SK-N-SH (cell line): Measurements from ENCODE around the gene VMP1. TPM values are rescaled to one million over a fixed set of nuclear protein-coding genes. Genes with fewer than 3 reads are reported as not detected.

ENCODE experiments used
- CTCF ChIA-PET: fragments of 300-600, 350-600 bp; formaldehyde crosslinking; extraction: SDS; loops from one replicate; lab custom pipeline; 2021; lab: Yijun Ruan, JAX
- POLR2A ChIA-PET: fragments of 350-600 bp; sonication (Branson Sonifier 250); formaldehyde crosslinking; extraction: SDS; loops from one replicate; lab custom pipeline; 2020; ENCODE audit warnings: antibody characterized with exemption, inconsistent platforms; lab: Yijun Ruan, JAX
- DNase-seq: peaks from one replicate; pipeline ENCODE4 v3.0.0; 2012
- H2AFZ ChIP-seq: fragments of 200-600 bp; sonication (generic); 2 replicates; pipeline ENCODE4 v1.8.1; 2016; ENCODE audit warnings: antibody characterized with exemption, mild to moderate bottlenecking, low read depth
- H3F3A ChIP-seq: fragments of 200-600 bp; sonication (generic); replicated peaks from 2 replicates; pipeline ENCODE3; 2016; ENCODE audit warnings: antibody characterized with exemption, mild to moderate bottlenecking; ENCODE audit not compliant: insufficient read depth
- H3K27ac ChIP-seq, 2 experiments: fragments of 200-500 bp in 1 of 2; fragments of 200-600 bp in 1 of 2; sonication (Bioruptor generic) in 1 of 2; sonication (generic), shearing (Covaris generic) in 1 of 2; 2 replicates each; pipeline versions ENCODE4 v1.5.1 to v1.6.1; 2014 to 2016; ENCODE audit warnings: low read depth in 2 of 2, inconsistent platforms in 1 of 2, low read length in 1 of 2, mild to moderate bottlenecking in 1 of 2, mixed read lengths in 1 of 2
- H3K27me3 ChIP-seq: fragments of 200-600 bp; sonication (generic), shearing (Covaris generic); 2 replicates; pipeline ENCODE4 v1.6.1; 2016; ENCODE audit warnings: mixed run types; ENCODE audit not compliant: insufficient read depth
- H3K36me3 ChIP-seq, 2 experiments: fragments of 200-500 bp in 1 of 2; fragments of 200-600 bp in 1 of 2; sonication (Bioruptor generic) in 1 of 2; sonication (generic) in 1 of 2; replicated peaks in 1 of 2; 2 replicates each; pipeline versions ENCODE3 to v1.5.1; 2014 to 2016; ENCODE audit warnings: low read length in 1 of 2, mild to moderate bottlenecking in 1 of 2; ENCODE audit not compliant: insufficient read depth in 2 of 2, control insufficient read depth in 1 of 2
- H3K4me1 ChIP-seq, 2 experiments: fragments of 200-500 bp in 1 of 2; fragments of 200-600 bp in 1 of 2; sonication (Bioruptor generic) in 1 of 2; sonication (generic), shearing (Covaris generic) in 1 of 2; 2 replicates each; pipeline versions ENCODE4 v1.5.1 to v1.6.1; 2014 to 2016; ENCODE audit warnings: low read depth in 1 of 2, low read length in 1 of 2, mixed run types in 1 of 2; ENCODE audit not compliant: insufficient read depth in 2 of 2, control insufficient read depth in 1 of 2
- H3K4me2 ChIP-seq: fragments of 200-600 bp; sonication (generic), shearing (Covaris generic); 2 replicates; pipeline ENCODE4 v1.6.1; 2017; ENCODE audit warnings: mixed run types
- H3K4me3 ChIP-seq, 2 experiments: fragments of 200-500 bp in 1 of 2; fragments of 200-600 bp in 1 of 2; sonication (Bioruptor generic) in 1 of 2; sonication (generic), shearing (Covaris generic) in 1 of 2; 2 replicates each; pipeline versions ENCODE4 v1.5.1 to v1.8.1; 2014 to 2016; ENCODE audit warnings: low read depth in 2 of 2, inconsistent platforms in 1 of 2, low read length in 1 of 2, mild to moderate bottlenecking in 1 of 2, mixed read lengths in 1 of 2, moderate library complexity in 1 of 2
- H3K79me2 ChIP-seq: fragments of 200-600 bp; sonication (generic); 2 replicates; pipeline ENCODE4 v1.8.1; 2017; ENCODE audit warnings: mild to moderate bottlenecking; ENCODE audit not compliant: insufficient read depth
- H3K9ac ChIP-seq: fragments of 200-600 bp; sonication (generic); 2 replicates; pipeline ENCODE4 v1.6.1; 2017; ENCODE audit warnings: mixed run types
- H3K9me2 ChIP-seq: fragments of 200-600 bp; sonication (generic); 2 replicates; pipeline ENCODE4 v1.6.1; 2017; ENCODE audit warnings: mixed run types
- H3K9me3 ChIP-seq: fragments of 200-600 bp; sonication (generic); 2 replicates; pipeline ENCODE4 v1.6.1; 2017; ENCODE audit warnings: mixed run types, mild to moderate bottlenecking, moderate library complexity
- H4K20me1 ChIP-seq: fragments of 200-600 bp; sonication (generic); 2 replicates; pipeline ENCODE4 v1.6.1; 2017; ENCODE audit warnings: mild to moderate bottlenecking, mixed run types; ENCODE audit not compliant: insufficient read depth
- CHD2 ChIP-seq: fragments of 150-350 bp; IDR thresholded peaks from 2 replicates; pipeline ENCODE4 v1.6.1; 2018; ENCODE audit warnings: low read length; ENCODE audit not compliant: partially characterized antibody
- FOSL2 ChIP-seq: IDR thresholded peaks from 2 replicates; pipeline ENCODE4 v1.4.0; 2012; ENCODE audit warnings: low read depth, mild to moderate bottlenecking, moderate library complexity, borderline replicate concordance
- FOXM1 ChIP-seq: IDR thresholded peaks from 2 replicates; pipeline ENCODE4 v1.4.0; 2012; ENCODE audit warnings: low read depth, mild to moderate bottlenecking
- JUND ChIP-seq: IDR thresholded peaks from 2 replicates; pipeline ENCODE4 v1.4.0; 2012
- MXI1 ChIP-seq: IDR thresholded peaks from 2 replicates; pipeline ENCODE4 v1.6.1; 2012; ENCODE audit warnings: mild to moderate bottlenecking, low read depth, low read length, improper control_type of control experiment
- NRF1 ChIP-seq: IDR thresholded peaks from 2 replicates; pipeline ENCODE4 v1.6.1; 2012; ENCODE audit warnings: low read depth, mild to moderate bottlenecking, low read length
- WGBS: methylation state at CpG from one replicate; pipeline ENCODE4 v1.1.6; 2017; ENCODE audit warnings: low lambda C conversion rate; 5-methylcytosine and 5-hydroxymethylcytosine counted together
- polyA plus RNA-seq, 3 experiments: library from polyadenylated mRNA; depleted of rRNA; stranded (reverse); fragments of >200 nt; gene quantifications; 2 replicates each; pipeline ENCODE4 v1.2.3, GENCODE V29; 2012
- TF ChIP-seq, protein P1 (sequence below): fragments of 150-350 bp; IDR thresholded peaks from 2 replicates; pipeline ENCODE4 v1.6.1; 2016; ENCODE audit warnings: mild to moderate bottlenecking, low read depth, low read length
- TF ChIP-seq, protein P2 (sequence below): IDR thresholded peaks from 2 replicates; pipeline ENCODE4 v1.6.1; 2012; ENCODE audit warnings: mild to moderate bottlenecking, low read depth, low read length, moderate library complexity
- TF ChIP-seq, protein P3 (sequence below): IDR thresholded peaks from 2 replicates; pipeline ENCODE4 v1.4.0; 2012; ENCODE audit warnings: low read depth, borderline replicate concordance

Gene VMP1
- polyA plus RNA-seq, 1 of the 3 experiments (the other 2 are of a cell fraction), result 169 TPM

DNA sequence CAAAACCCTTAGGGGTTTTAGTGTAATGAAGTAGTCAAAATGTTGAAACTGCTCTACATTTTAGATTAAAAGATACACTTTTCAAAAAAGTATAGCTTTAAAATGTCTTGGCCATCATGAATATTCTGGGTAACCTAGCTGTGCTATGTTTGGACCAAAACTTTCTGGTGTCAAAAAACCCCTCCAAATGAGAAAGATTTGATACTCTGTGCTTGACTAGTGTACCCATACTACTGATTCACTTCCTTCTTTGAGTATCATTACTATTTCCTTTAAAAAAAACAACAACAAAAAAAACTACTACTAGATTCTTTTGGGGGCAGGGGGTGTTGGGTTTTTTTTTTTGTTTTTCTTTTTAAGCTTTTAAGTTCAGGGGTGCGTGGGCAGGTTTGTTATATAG is 37.5 kb upstream of the VMP1 start:
- Histone ChIP-seq H3K4me1 (peaks cover 4 to 39% of the 10 kb centered on the region in 2 experiments; a peak in 3 of 4 replicates), H3K9me3 (no peaks in the 10 kb centered on the region), H2AFZ (no peak overlapping the region), H4K20me1 (peaks cover 49% of the 10 kb centered on the region), H3K79me2 (peaks cover 88% of the 10 kb centered on the region), H3K27ac (peak overlapping the region; percentile 74 to 82; a peak in 3 of 4 replicates), H3K4me3 (no peak overlapping the region), H3K9ac (no peak overlapping the region), H3F3A (peaks cover 52% of the 10 kb centered on the region), H3K4me2 (no peak overlapping the region), H3K9me2 (no peaks in the 10 kb centered on the region), H3K36me3 (peaks cover 91 to 95% of the 10 kb centered on the region in 2 experiments), H3K27me3 (no peaks in the 10 kb centered on the region)
- WGBS, result 94% methylated on average over 1 of the region's 1 CpG
- ChIA-PET CTCF (interaction anchor here (0.8 to 2.7 kb wide), 7 partner anchors 8 to 378 kb away, joined by 3 to 13 read pairs (median 4); no protein-coding TSS in a partner anchor), POLR2A (interaction anchor here (1.0 to 1.2 kb wide), 3 partner anchors 10 to 50 kb away, joined by 3 to 4 read pairs (median 3); partner anchors contain the start of gene CLTC)
- DNase-seq, result no peak
- TF ChIP-seq, protein P1, sequence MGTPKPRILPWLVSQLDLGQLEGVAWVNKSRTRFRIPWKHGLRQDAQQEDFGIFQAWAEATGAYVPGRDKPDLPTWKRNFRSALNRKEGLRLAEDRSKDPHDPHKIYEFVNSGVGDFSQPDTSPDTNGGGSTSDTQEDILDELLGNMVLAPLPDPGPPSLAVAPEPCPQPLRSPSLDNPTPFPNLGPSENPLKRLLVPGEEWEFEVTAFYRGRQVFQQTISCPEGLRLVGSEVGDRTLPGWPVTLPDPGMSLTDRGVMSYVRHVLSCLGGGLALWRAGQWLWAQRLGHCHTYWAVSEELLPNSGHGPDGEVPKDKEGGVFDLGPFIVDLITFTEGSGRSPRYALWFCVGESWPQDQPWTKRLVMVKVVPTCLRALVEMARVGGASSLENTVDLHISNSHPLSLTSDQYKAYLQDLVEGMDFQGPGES, result no peak
- TF ChIP-seq FOXM1 (no peak), NRF1 (no peak), FOSL2 (no peak), CHD2 (no peak), JUND (no peak), MXI1 (no peak)
- TF ChIP-seq, protein P2, sequence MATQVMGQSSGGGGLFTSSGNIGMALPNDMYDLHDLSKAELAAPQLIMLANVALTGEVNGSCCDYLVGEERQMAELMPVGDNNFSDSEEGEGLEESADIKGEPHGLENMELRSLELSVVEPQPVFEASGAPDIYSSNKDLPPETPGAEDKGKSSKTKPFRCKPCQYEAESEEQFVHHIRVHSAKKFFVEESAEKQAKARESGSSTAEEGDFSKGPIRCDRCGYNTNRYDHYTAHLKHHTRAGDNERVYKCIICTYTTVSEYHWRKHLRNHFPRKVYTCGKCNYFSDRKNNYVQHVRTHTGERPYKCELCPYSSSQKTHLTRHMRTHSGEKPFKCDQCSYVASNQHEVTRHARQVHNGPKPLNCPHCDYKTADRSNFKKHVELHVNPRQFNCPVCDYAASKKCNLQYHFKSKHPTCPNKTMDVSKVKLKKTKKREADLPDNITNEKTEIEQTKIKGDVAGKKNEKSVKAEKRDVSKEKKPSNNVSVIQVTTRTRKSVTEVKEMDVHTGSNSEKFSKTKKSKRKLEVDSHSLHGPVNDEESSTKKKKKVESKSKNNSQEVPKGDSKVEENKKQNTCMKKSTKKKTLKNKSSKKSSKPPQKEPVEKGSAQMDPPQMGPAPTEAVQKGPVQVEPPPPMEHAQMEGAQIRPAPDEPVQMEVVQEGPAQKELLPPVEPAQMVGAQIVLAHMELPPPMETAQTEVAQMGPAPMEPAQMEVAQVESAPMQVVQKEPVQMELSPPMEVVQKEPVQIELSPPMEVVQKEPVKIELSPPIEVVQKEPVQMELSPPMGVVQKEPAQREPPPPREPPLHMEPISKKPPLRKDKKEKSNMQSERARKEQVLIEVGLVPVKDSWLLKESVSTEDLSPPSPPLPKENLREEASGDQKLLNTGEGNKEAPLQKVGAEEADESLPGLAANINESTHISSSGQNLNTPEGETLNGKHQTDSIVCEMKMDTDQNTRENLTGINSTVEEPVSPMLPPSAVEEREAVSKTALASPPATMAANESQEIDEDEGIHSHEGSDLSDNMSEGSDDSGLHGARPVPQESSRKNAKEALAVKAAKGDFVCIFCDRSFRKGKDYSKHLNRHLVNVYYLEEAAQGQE, result no peak
- TF ChIP-seq, protein P3, sequence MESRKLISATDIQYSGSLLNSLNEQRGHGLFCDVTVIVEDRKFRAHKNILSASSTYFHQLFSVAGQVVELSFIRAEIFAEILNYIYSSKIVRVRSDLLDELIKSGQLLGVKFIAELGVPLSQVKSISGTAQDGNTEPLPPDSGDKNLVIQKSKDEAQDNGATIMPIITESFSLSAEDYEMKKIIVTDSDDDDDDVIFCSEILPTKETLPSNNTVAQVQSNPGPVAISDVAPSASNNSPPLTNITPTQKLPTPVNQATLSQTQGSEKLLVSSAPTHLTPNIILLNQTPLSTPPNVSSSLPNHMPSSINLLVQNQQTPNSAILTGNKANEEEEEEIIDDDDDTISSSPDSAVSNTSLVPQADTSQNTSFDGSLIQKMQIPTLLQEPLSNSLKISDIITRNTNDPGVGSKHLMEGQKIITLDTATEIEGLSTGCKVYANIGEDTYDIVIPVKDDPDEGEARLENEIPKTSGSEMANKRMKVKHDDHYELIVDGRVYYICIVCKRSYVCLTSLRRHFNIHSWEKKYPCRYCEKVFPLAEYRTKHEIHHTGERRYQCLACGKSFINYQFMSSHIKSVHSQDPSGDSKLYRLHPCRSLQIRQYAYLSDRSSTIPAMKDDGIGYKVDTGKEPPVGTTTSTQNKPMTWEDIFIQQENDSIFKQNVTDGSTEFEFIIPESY, result no peak
